ENCODE results near the gene LARP1. TPM values are rescaled to one million over a fixed set of nuclear protein-coding genes. Genes with fewer than 3 reads are reported as not detected.

Gene LARP1
- total and polyA plus RNA-seq, 10 of the 15 experiments (the other 5 are each of a cell fraction or from before 2014, with no cell fraction given): 22.6 to 227 (median 60.8) TPM

GRCh38 chr5:154780128-154780527 is 25.0 kb downstream of the LARP1 start (continued):
- no peak for TF ChIP-seq ZBTB11 (CRISPR knock-in tag; IDR thresholded peaks at IDR 0.05)
- no peak for TF ChIP-seq LARP7 (IDR thresholded peaks at IDR 0.05)
- no peak for TF ChIP-seq MYB (IDR thresholded peaks at IDR 0.05; ENCODE audit: borderline replicate concordance, low read depth, low read length)
- no peak for TF ChIP-seq SP1 (IDR thresholded peaks at IDR 0.05; ENCODE audit: low read depth, low read length)
- no peak for TF ChIP-seq SIX5 (IDR thresholded peaks at IDR 0.05; ENCODE audit: low read depth, low read length, severe bottlenecking)
- TF ChIP-seq IKZF2 (IDR thresholded peaks at IDR 0.05): peak; percentile 66 to 80
- TF ChIP-seq MEF2B (IDR thresholded peaks at IDR 0.05; ENCODE audit: partially characterized antibody, poor library complexity, severe bottlenecking): peak; percentile 47
- TF ChIP-seq, protein P1, sequence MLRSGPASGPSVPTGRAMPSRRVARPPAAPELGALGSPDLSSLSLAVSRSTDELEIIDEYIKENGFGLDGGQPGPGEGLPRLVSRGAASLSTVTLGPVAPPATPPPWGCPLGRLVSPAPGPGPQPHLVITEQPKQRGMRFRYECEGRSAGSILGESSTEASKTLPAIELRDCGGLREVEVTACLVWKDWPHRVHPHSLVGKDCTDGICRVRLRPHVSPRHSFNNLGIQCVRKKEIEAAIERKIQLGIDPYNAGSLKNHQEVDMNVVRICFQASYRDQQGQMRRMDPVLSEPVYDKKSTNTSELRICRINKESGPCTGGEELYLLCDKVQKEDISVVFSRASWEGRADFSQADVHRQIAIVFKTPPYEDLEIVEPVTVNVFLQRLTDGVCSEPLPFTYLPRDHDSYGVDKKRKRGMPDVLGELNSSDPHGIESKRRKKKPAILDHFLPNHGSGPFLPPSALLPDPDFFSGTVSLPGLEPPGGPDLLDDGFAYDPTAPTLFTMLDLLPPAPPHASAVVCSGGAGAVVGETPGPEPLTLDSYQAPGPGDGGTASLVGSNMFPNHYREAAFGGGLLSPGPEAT (IDR thresholded peaks at IDR 0.05; ENCODE audit: low read depth): peak; percentile 68
- no peak for TF ChIP-seq IRF5 (IDR thresholded peaks at IDR 0.05; ENCODE audit: borderline replicate concordance)
- no peak for TF ChIP-seq ZNF24 (IDR thresholded peaks at IDR 0.05)
- peak; percentile 36; the same call in 1 of the 2 replicates for TF ChIP-seq MTA2 (IDR thresholded peaks at IDR 0.05; ENCODE audit: low read depth)
- TF ChIP-seq NRF1 (conservative IDR thresholded peaks at IDR 0.05; ENCODE audit: low read depth, low read length): no peak
- TF ChIP-seq, protein P2, sequence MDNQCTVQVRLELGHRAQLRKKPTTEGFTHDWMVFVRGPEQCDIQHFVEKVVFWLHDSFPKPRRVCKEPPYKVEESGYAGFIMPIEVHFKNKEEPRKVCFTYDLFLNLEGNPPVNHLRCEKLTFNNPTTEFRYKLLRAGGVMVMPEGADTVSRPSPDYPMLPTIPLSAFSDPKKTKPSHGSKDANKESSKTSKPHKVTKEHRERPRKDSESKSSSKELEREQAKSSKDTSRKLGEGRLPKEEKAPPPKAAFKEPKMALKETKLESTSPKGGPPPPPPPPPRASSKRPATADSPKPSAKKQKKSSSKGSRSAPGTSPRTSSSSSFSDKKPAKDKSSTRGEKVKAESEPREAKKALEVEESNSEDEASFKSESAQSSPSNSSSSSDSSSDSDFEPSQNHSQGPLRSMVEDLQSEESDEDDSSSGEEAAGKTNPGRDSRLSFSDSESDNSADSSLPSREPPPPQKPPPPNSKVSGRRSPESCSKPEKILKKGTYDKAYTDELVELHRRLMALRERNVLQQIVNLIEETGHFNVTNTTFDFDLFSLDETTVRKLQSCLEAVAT (IDR thresholded peaks at IDR 0.05): no peak
- no peak for TF ChIP-seq FOS (IDR thresholded peaks at IDR 0.05; ENCODE audit: borderline replicate concordance, extremely low read depth, insufficient read length)
- no peak for TF ChIP-seq USF1 (IDR thresholded peaks at IDR 0.05; ENCODE audit: borderline replicate concordance, extremely low read length, insufficient read depth, low read depth, low read length)
- TF ChIP-seq DPF2 (IDR thresholded peaks at IDR 0.05): 0 out of 2 replicates have a peak, but pooled peaks have one; percentile 39
- no peak for TF ChIP-seq IRF4 (IDR thresholded peaks at IDR 0.05; ENCODE audit: low read depth, low read length)
- no peak for TF ChIP-seq SMAD5 (IDR thresholded peaks at IDR 0.05; ENCODE audit: low read depth)

Data from GM12878 (cell line).